CMK (cell line): ENCODE results near the gene ENPP1.
"Not testable (repeated sequence)": the region's sequence is repeated elsewhere in the genome, so short reads cannot be mapped to it uniquely, and the experiment has no call there.

Experiments
- DNase-seq: peaks from one replicate; pipeline ENCODE4 v3.0.0-alpha.2; 2010; ENCODE audit warnings: low read depth

Gene ENPP1

DNA sequence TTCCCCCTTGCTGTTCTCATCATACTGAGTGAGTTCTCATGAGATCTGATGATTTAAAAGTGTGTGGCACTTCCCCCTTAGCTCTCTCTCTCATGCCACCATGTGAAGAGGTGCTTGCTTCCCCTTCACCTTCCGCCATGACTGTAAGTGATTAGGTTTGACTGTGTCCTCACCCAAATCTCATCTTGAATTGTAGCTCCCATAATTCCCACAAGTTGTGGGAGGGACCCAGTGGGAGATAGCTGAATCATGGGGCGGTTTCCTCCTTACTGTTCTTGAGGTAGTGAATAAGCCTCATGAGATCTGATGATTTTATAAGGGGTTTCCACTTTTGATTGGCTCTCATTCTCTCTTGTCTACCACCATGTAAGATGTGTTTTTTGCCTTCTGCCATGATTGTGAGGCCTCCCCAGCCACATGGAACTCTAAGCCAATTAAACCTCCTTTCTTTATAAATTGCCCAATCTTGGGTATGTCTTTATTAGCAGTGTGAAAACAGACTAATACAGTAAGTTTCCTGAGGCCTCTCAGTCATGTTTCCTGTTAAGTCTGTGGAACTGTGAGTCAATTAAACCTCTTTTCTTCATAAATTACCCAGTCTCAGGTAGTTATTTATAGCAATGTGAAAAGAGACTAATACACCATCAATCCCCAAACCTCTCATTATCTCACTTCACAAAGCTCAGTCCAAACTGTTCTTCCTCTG is 108.4 kb downstream of the ENPP1 start:
- not testable (repeated sequence) for DNase-seq

DNA sequence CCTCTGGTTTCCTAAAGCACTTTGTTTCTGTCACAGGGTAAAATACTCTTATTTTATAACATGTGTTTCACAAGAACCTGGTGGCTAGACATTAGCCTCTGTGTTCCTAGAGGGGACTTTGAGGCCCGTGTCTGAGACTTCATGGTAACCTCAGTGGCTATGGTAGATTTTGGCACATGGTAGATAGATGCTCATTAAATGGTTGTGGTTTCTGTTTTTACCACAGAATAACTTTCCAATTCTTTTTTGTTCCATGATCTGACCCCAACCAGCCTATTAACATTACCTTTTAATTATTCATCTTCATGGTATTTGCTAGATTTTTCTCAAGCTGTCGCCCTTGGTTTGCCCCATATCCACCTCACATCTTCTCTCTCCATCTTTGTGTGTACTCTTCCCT is 109.0 kb downstream of the ENPP1 start:
- peak; percentile 3 for DNase-seq

DNA sequence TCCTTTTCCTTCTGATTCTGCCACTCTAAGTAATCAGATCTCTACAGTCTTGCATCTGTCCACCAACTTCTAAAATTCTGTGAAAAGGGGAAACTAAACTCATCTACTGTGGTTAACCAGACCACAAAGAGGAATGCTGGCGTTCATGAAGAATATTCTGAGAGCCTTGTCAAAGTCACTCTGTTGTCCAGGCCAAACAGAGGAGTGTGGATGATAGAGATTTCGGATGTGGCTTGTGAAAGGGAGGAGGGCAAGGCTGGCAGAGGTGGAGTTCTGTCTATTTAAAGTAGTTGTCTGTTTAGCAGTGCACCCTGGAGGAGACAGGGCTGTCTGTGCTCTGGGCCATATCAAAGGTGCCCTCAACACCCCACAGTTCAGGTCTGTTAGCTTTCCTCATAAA is 109.5 kb downstream of the ENPP1 start:
- peak; percentile 91 for DNase-seq

DNA sequence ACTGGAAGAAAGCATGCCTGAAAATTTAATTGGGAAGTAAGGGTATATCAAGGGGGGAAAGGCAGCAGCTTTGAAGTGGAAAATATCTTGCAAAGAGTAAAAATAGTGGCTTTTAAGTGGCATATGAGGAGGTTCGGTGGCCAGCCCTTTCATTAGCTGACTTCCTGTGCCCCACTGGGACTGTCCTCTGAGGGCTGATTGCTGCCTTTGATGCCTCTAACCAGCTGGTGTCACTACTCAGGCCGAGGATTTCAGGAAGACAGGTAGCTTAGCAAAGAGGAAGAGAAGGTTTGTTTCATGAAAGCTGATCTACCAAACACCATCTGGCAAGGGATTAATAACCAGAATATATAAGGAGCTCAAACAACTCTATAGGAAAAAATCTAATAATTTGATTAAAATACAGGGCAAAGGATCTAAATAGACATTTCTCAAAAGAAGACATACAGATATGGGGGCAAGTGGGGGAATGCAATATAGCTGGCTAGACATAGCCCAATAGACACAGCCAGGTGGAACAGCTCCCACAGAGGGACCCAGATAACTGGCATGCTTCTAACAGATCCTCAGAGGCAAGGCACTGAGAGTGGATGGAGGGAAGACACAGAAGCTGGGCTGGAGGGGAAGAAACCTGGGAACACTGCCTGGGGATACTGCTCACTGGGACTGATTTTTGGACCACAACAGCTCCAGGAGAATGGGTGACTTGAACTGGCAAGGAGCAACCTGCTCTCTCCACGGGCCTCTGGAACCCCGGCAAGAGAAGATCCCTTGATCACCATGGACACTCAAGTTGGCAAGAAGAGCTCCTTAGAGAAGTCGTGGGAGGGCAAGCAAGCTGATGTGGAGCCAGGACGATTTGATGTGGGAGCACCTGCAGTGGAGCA is 110.2 kb downstream of the ENPP1 start:
- peak; percentile 21 for DNase-seq

DNA sequence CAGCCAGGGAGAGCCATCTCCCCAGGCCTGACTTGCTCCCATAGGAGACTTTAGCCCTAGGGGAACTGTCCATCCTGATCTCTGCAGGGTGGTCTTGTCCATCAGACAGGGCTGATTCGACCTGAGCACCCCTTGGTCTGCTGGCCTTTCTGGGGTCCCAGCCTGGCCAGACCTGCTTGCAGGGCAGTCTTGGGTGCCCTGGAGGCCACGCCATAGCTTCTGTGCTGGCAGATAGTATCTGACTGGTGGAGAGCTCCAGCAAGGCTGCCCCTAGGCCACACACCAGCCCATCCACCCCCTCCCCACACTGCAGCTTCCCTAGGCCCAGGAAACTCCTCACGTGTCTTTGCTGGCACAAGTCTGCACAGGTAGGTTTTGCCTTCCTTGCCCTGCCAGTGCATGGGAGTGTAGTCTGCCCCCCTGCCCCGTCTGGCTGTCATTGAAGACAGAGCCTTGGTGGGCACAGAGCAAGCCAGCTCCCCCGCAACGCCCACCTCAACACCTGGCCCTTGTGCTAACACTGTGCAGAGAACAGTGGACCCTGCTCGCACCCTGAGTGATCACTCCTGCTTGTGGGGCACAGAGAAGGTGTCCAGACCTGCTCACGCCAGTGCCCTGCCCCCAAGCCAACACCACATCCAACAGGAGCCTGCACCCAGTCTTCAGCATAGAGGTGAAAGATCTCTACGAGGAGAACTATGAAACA is 111.0 kb downstream of the ENPP1 start:
- DNase-seq = no peak

DNA sequence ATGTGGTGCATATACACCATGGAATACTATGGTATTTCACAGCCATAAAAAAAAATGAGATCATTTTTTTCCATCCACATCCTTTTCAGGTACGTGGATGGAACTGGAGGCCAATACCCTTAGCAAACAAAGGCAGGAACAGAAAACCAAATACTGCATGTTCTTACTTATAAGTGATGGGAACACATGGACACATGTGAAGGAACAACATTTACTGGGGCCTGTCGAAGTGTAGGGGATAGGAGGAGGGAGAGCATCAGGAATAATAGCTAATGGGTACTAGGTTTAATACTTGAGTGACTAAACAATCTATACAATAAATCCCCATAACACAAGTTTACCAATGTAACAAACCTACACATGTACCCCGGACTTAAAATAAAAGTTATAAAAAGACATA is 112.8 kb downstream of the ENPP1 start:
- DNase-seq = no peak

DNA sequence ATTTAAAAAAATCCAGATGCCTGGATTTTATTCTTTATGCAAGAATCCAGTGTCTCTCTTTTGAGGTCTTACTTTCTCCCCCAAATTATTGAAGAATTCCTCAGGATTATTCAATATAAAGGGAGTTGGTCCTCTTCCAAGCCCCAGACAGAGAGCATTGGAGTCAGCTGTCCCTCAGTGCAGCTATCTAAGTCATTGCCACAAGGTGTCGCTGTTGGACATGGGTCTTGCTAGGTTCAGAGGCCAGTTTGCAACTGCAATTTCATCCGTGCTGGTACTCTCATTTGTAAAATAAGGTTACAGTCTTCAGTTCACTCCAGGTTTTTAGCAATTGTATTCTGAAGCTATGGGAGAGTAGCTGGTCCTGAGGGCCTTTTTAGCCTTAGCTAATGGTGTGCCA is 115.5 kb downstream of the ENPP1 start:
- peak; percentile 72 for DNase-seq

DNA sequence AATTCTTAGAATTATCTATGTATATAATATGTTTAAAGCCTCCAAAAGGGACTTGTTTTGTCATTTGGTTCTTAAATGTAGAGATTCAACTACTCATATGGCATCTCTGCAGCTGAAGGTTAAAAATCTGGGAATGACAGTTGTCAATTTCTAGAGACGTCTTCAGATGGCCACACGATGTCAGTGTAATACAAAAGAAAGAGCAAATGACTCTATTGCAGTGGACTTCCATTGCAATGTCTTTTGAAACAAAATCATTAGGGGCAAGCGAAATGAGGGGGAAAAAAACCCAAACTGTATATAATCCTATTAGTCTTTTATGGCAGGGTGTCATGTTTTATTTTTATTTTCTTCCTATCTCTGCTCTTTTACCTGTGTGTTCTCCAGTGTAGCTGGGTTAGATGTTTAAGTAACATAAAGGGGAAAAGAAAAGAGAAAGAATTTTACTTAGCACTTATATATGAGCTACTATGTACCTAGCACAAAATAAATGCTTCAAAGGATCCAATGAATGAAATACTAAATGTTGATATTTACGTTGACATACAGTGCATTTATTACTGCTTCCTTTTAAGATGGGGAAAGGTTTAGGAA is 117.2 kb downstream of the ENPP1 start:
- no peak for DNase-seq

DNA sequence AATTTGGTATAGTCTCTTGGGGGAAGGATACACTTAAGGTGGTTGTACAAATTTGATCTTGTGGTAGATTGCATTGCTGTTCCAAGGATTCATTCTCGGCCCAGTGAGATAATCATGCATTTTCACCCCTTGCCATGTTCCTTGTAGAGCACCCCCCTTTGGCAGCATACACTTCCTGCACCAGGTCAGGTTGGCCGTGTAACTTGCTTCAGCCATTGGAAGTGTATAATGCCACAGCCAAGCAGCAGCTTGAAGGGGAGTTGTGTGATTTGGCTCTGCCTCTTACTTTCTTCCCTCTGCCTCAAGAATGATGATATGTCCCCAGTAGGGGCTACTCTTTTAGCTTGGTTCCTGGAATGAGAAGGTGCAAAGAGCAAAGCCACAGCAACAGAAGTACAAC is 121.4 kb downstream of the ENPP1 start:
- DNase-seq = no peak

DNA sequence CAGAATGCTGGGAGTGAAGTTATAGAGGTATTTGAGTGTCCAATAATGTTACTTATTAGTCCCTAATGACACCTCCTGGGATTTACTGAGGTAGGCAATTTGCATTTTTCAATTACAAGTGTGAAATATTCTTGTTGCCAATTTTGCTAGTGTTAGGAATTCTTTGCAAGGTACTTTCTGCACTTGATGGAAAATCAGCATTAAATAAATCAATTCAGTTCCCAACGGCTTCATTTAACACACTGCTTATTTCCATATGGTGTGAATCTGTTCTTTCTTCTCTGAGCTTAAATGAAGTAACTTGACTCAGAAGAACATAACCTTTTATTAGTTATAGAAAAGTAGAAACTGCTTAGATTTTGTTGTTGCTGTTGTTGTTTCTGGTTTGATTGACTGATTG is 122.2 kb downstream of the ENPP1 start:
- DNase-seq = no peak

DNA sequence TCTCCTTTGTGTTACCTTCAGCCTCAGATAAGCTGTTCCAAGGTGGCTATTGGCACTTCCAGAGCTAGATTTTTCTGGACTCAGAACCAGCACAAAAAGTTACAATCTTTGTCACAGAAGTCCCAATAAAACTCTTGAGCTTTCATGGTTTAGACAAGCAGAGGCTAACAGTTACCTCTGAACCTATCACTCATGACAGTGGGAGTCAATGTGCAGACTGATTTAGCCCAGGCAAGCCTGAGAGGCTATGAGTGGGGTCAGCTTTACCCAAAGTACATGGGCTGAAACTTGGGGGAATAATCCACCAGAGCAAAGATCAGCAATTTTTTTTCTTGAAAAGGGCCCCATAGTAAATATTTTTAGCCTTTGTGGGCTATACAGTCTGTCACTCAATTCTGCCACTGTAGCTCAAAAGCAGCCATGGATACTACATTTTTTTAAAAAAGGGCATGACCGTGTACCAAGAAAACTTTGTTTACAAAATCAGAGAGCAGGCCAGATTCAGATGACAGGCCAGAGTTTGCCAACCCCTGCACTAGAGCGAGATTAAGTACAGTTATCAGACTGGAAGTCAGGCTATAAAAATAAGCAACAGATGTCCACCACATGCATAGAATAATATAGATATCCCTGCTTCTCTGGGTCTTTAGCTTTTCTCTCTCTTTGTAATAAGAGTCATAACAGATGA is 123.4 kb downstream of the ENPP1 start:
- no peak for DNase-seq

DNA sequence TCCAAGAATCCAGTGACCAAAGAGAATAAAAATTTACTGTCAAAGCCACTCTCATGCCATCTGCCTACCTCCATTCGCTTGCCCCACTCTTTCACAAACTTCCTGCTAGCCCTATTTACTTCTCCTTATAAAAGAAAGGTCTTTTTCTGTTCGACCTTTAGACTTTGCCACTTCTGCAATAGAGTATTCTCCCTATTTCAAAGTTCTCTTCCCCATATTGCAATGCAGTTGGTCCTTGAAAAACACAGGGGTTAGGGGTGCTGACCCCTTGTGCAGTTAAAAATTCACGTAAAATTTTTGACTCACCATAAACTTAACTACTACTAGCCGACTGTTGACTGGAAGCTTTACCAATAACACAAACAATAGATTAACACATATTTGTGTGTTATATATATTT is 128.3 kb downstream of the ENPP1 start:
- DNase-seq = no peak

DNA sequence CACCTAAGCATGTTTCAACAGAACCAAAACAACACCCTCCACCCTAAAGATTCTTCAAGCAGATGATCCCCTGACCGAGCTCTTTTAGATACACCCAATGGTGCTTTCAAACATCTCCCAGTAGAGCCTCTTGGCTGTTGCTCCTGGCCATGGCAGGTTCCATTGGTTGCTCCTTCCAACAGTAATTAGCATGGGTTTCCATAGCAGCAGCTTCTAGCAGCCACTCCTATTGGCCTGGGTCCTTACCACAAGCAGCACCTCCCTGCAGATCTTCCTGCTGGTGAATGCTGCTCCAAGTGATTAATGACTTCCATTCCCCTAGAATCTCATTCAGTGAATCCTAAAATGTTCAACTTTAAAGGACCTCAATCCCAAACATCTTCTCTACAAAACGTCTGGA is 129.4 kb downstream of the ENPP1 start:
- DNase-seq = no peak

DNA sequence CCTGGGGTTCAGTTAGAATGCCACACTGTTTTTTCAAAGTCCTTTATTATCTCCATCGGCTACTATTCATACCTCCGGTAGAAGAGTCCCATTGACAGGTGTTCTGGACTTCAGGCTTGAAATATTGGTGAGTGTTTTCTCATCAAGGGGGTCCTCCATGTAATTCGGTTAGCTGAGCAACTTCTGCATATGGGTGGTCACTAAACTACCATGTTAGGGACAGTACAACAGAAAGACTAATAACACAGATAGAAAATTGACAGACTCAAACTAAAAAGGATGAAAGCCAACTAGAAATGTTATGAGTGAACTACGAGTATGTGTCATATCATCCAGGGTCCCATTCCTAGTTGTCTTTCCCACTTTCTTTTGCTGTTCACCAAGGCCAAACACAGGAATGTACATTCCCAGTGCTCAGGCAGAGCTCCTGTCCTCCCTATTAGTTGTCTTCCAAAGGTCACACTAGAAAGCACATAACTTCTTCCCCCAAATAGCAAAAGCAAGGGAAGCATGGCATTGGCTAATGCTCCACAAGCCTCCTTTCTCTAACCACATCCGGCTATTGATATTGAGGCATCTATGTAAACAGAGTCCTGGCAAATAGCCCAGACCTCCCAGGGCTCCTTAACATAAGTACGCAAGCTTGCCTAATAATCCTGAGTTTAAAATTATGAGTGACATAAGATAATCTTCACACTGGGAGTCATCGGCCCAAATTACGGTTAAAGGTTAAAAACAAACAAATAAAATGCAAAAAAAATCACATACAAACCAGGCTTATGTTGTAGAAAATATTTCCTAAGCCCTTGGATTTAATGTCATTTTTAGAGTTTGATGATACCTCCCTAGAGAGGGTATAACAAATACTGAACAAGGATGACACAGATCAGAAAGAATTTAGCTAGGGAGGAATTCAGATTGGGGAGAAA is 130.1 kb downstream of the ENPP1 start:
- no peak for DNase-seq
